HCT116 (cell line): ENCODE measurements around the gene HAAO. TPM values are rescaled to one million over a fixed set of nuclear protein-coding genes. Genes with fewer than 3 reads are reported as not detected.

Experiments used
- ATAC-seq: fragments of 200-7000 bp; cut with Tn5 transposase; 2 replicates; pipeline ENCODE4 v1.9.1; 2020; ENCODE audit warnings: mild to moderate bottlenecking, moderate library complexity
- BruUV-seq: library from RNA; stranded (reverse); fragments of 400-500 nt; replicated peaks from 2 replicates; lab custom pipeline; 2021; lab: Mats Ljungman, UMichigan
- CTCF ChIA-PET: fragments of 300-600 bp; sonication (Branson Sonifier 250); formaldehyde crosslinking; loops from one replicate; lab custom pipeline; 2021; ENCODE audit warnings: antibody characterized with exemption; lab: Charles Lee
- POLR2A ChIA-PET: fragments of 300-600, 350-600 bp; sonication (Branson Sonifier 250); formaldehyde crosslinking; loops from one replicate; lab custom pipeline; 2021; ENCODE audit warnings: antibody characterized with exemption; lab: Charles Lee
- RAD21 ChIA-PET, 2 experiments: fragments of 300-600 bp; sonication (Branson Sonifier 250); formaldehyde crosslinking; loops; one replicate each; lab custom pipeline; 2023; ENCODE audit warnings: low total read pairs in 2 of 2; ENCODE audit not compliant: uncharacterized antibody in 2 of 2, unreplicated experiment in 2 of 2, low non-redundant PET in 1 of 2; lab: Charles Lee
- DNase-seq: peaks from one replicate; pipeline ENCODE4 v3.0.0-alpha.2; 2010; ENCODE audit warnings: low read depth, low spot score
- H2AFZ ChIP-seq: fragments of 200-600 bp; shearing (Covaris generic), sonication (generic); 2 replicates; pipeline ENCODE4 v1.6.1; 2017; ENCODE audit warnings: low read depth, mixed run types, mixed read lengths, antibody characterized with exemption, low read length; ENCODE audit not compliant: poor library complexity, severe bottlenecking
- H3K27ac ChIP-seq: 2 replicates; pipeline ENCODE4 v1.5.1; 2012; ENCODE audit warnings: low read depth, low read length
- H3K27me3 ChIP-seq: fragments of 200-600 bp; sonication (generic); 2 replicates; pipeline ENCODE4 v1.6.1; 2016; ENCODE audit warnings: mixed run types, low read length, mixed read lengths; ENCODE audit not compliant: insufficient read depth
- H3K36me3 ChIP-seq, 2 experiments: fragments of 200-500 bp in 1 of 2; fragments of 200-600 bp in 1 of 2; sonication (Bioruptor generic) in 1 of 2; sonication (generic) in 1 of 2; 2 replicates each; pipeline versions ENCODE4 v1.5.1 to v1.6.1; 2014 to 2016; ENCODE audit warnings: low read length in 2 of 2, inconsistent platforms in 1 of 2, mixed read lengths in 1 of 2, mixed run types in 1 of 2; ENCODE audit not compliant: insufficient read depth in 2 of 2, control insufficient read depth in 1 of 2
- H3K4me1 ChIP-seq, 2 experiments: fragments of 200-600 bp in 1 of 2; sonication (generic) in 1 of 2; 2 replicates each; pipeline versions ENCODE4 v1.5.1 to v1.6.1; 2012 to 2017; ENCODE audit warnings: low read length in 2 of 2, inconsistent platforms in 1 of 2, mild to moderate bottlenecking in 1 of 2, mixed read lengths in 1 of 2, mixed run types in 1 of 2, moderate library complexity in 1 of 2; ENCODE audit not compliant: insufficient read depth in 2 of 2, control insufficient read depth in 1 of 2
- H3K4me2 ChIP-seq: fragments of 200-600 bp; sonication (generic); 2 replicates; pipeline ENCODE4 v1.6.1; 2017; ENCODE audit warnings: mixed run types, low read length, mixed read lengths
- H3K4me3 ChIP-seq, 2 experiments: fragments of 200-600 bp in 1 of 2; sonication (generic) in 1 of 2; replicated peaks in 1 of 2; 2 replicates each; pipeline ENCODE4 v1.5.1; 2011 to 2016; ENCODE audit warnings: low read length in 2 of 2, control low read depth in 1 of 2, low read depth in 1 of 2, mild to moderate bottlenecking in 1 of 2, mixed read lengths in 1 of 2, mixed run types in 1 of 2
- H3K79me2 ChIP-seq: fragments of 200-600 bp; sonication (generic); 2 replicates; pipeline ENCODE4 v1.6.1; 2017; ENCODE audit warnings: mild to moderate bottlenecking, mixed run types, low read length, moderate library complexity, mixed read lengths; ENCODE audit not compliant: insufficient read depth
- H3K9ac ChIP-seq: fragments of 200-600 bp; sonication (generic); 2 replicates; pipeline ENCODE4 v1.6.1; 2016; ENCODE audit warnings: low read length, mixed read lengths
- H3K9me2 ChIP-seq: fragments of 200-600 bp; sonication (generic), shearing (Covaris generic); 2 replicates; pipeline ENCODE4 v1.6.1; 2017; ENCODE audit warnings: mixed run types, mild to moderate bottlenecking, moderate library complexity; ENCODE audit not compliant: insufficient read depth
- H3K9me3 ChIP-seq, 2 experiments: fragments of 200-500 bp in 1 of 2; fragments of 200-600 bp in 1 of 2; sonication (Bioruptor generic) in 1 of 2; sonication (generic) in 1 of 2; 2 replicates each; pipeline ENCODE4 v1.6.1; 2014 to 2017; ENCODE audit warnings: low read length in 2 of 2, mixed read lengths in 2 of 2, inconsistent platforms in 1 of 2, low read depth in 1 of 2, mild to moderate bottlenecking in 1 of 2, mixed run types in 1 of 2, moderate library complexity in 1 of 2; ENCODE audit not compliant: control insufficient read depth in 1 of 2, insufficient read depth in 1 of 2
- H4K20me1 ChIP-seq: fragments of 200-600 bp; sonication (generic), shearing (Covaris generic); 2 replicates; pipeline ENCODE4 v1.6.1; 2017; ENCODE audit warnings: mixed run types, mild to moderate bottlenecking, moderate library complexity; ENCODE audit not compliant: insufficient read depth
- ATF3 ChIP-seq: IDR thresholded peaks from 2 replicates; pipeline ENCODE4 v1.6.1; 2012
- CBX3 ChIP-seq: IDR thresholded peaks from 2 replicates; pipeline ENCODE4 v1.6.1; 2012; ENCODE audit warnings: low read depth
- CEBPB ChIP-seq: IDR thresholded peaks from 2 replicates; pipeline ENCODE4 v1.6.1; 2012; ENCODE audit warnings: low read depth
- EGR1 ChIP-seq: IDR thresholded peaks from 2 replicates; pipeline ENCODE4 v1.6.1; 2012; ENCODE audit warnings: low read depth
- ELF1 ChIP-seq: IDR thresholded peaks from 2 replicates; pipeline ENCODE4 v1.6.1; 2012; ENCODE audit warnings: low read depth, borderline replicate concordance
- EZH2phosphoT487 ChIP-seq: fragments of 200-600 bp; IDR thresholded peaks from 2 replicates; pipeline ENCODE4 v1.6.1; 2018; ENCODE audit warnings: antibody characterized with exemption, borderline replicate concordance
- FOSL1 ChIP-seq: IDR thresholded peaks from 2 replicates; pipeline ENCODE4 v1.6.1; 2012; ENCODE audit warnings: low read depth
- JUND ChIP-seq: IDR thresholded peaks from 2 replicates; pipeline ENCODE4 v1.6.1; 2012
- MAX ChIP-seq: IDR thresholded peaks from 2 replicates; pipeline ENCODE4 v1.6.1; 2012
- POLR2A ChIP-seq: IDR thresholded peaks from 2 replicates; pipeline ENCODE4 v1.7.0; 2011; ENCODE audit warnings: borderline replicate concordance; ENCODE audit not compliant: insufficient read depth, insufficient read length; ENCODE audit errors: extremely low read depth
- POLR2AphosphoS5 ChIP-seq: IDR thresholded peaks from 2 replicates; pipeline ENCODE4 v1.6.1; 2011; ENCODE audit warnings: mild to moderate bottlenecking, low read depth, low read length, moderate library complexity
- RAD21 ChIP-seq: IDR thresholded peaks from 2 replicates; pipeline ENCODE4 v1.6.1; 2012; ENCODE audit warnings: low read depth, mild to moderate bottlenecking
- REST ChIP-seq: IDR thresholded peaks from 2 replicates; pipeline ENCODE4 v1.6.1; 2012; ENCODE audit warnings: low read depth
- SIN3A ChIP-seq: IDR thresholded peaks from 2 replicates; pipeline ENCODE4 v1.6.1; 2012; ENCODE audit warnings: low read depth
- SP1 ChIP-seq: IDR thresholded peaks from 2 replicates; pipeline ENCODE4 v1.6.1; 2012; ENCODE audit warnings: low read depth
- SRF ChIP-seq: IDR thresholded peaks from 2 replicates; pipeline ENCODE4 v1.6.1; 2012; ENCODE audit warnings: low read depth
- TCF7L2 ChIP-seq: IDR thresholded peaks from 2 replicates; pipeline ENCODE4 v1.7.0; 2011; ENCODE audit warnings: borderline replicate concordance, inconsistent platforms; ENCODE audit not compliant: insufficient read depth, insufficient read length; ENCODE audit errors: extremely low read depth
- YY1 ChIP-seq: IDR thresholded peaks from 2 replicates; pipeline ENCODE4 v1.6.1; 2011; ENCODE audit warnings: low read length, low read depth, moderate library complexity, mild to moderate bottlenecking; ENCODE audit not compliant: insufficient replicate concordance; ENCODE audit errors: extremely low read depth
- ZBTB33 ChIP-seq: IDR thresholded peaks from 2 replicates; pipeline ENCODE4 v1.6.1; 2011; ENCODE audit warnings: mild to moderate bottlenecking, low read length, moderate library complexity; ENCODE audit not compliant: insufficient replicate concordance; ENCODE audit errors: extremely low read depth
- ZFX ChIP-seq: fragments of 450-650 bp; IDR thresholded peaks from 2 replicates; pipeline ENCODE4 v1.6.1; 2017
- ZNF274 ChIP-seq: fragments of 200-500 bp; sonication (Bioruptor generic); IDR thresholded peaks from 2 replicates; pipeline ENCODE4 v1.6.1; 2014; ENCODE audit warnings: mild to moderate bottlenecking, low read depth, low read length, inconsistent platforms
- intact Hi-C: fragments of 100-400 bp; cut with micrococcal nuclease; formaldehyde crosslinking; loops from 2 replicates; pipeline ENCODE4 v1.10.0; 2022
- total RNA-seq: library from RNA; stranded (reverse); gene quantifications from one replicate; pipeline ENCODE4 v1.2.1, GENCODE V29; 2021; ENCODE audit not compliant: unreplicated experiment

The HAAO gene
- total RNA-seq, 1 experiment from 2014 or later, result not detected

GRCh38 chr2:42810121-42810970 lies 18.0 kb upstream of the HAAO start:
- H3K79me2 ChIP-seq, result no peaks in the 10 kb centered on the region
- no peaks in the 10 kb centered on the region for H4K20me1 ChIP-seq
- CTCF ChIA-PET, result interaction anchor here (1.0 to 2.0 kb wide), 3 partner anchors 18 to 674 kb away, joined by 3 to 5 read pairs (median 3); no protein-coding TSS in a partner anchor
- peak overlapping the region; percentile 97 for H3K27ac ChIP-seq
- H3K9me3 ChIP-seq, result no peaks in the 10 kb centered on the region
- H3K27me3 ChIP-seq, result no peaks in the 10 kb centered on the region
- peak overlapping the region; percentile 82 for H3K4me2 ChIP-seq
- POLR2A ChIA-PET, result interaction anchor here (0.6 to 1.1 kb wide), 3 partner anchors 10 to 416 kb away, joined by 3 read pairs; partner anchors contain the start of gene ZFP36L2
- peak; percentile 91 for ATAC-seq
- peak overlapping the region; percentile 77 for H3K9ac ChIP-seq
- peaks cover 7 to 20% of the 10 kb centered on the region in 2 experiments for H3K4me1 ChIP-seq
- H3K9me2 ChIP-seq, result no peaks in the 10 kb centered on the region
- no peak overlapping the region for H2AFZ ChIP-seq
- RAD21 ChIA-PET, result no interaction called here
- no peaks in the 10 kb centered on the region for H3K36me3 ChIP-seq
- peak; percentile 86 for DNase-seq
- TSS peak; percentile 56 for BruUV-seq
- intact Hi-C loops, result no loop called here
- H3K4me3 ChIP-seq, result peak overlapping the region; percentile 39 to 60
- no peak; the same call in 1 of the 2 replicates for TF ChIP-seq SP1
- TF ChIP-seq CBX3, result peak; percentile 98; the same call in 1 of the 2 replicates
- TF ChIP-seq MAX, result peak; percentile 87
- TF ChIP-seq EZH2phosphoT487, result no peak
- TF ChIP-seq EGR1, result no peak
- TF ChIP-seq SIN3A, result no peak
- no peak for TF ChIP-seq TCF7L2
- no peak; the same call in 1 of the 2 replicates for TF ChIP-seq SRF
- no peak for TF ChIP-seq JUND
- TF ChIP-seq ZFX, result peak; percentile 99
- peak; percentile 49 for TF ChIP-seq POLR2A
- TF ChIP-seq ATF3, result peak; percentile 100
- TF ChIP-seq RAD21, result no peak
- peak; percentile 70 for TF ChIP-seq ZBTB33
- no peak for TF ChIP-seq ZNF274
- no peak for TF ChIP-seq REST
- peak; percentile 75 for TF ChIP-seq POLR2AphosphoS5
- peak; percentile 27 for TF ChIP-seq YY1
- no peak for TF ChIP-seq FOSL1
- no peak for TF ChIP-seq ELF1
- TF ChIP-seq CEBPB, result peak; percentile 94
